IMR-90 (cell line): ENCODE measurements around the gene UBL4B. TPM values are rescaled to one million over a fixed set of nuclear protein-coding genes. Genes with fewer than 3 reads are reported as not detected.

Experiments used
- ATAC-seq: fragments of 200-7000 bp; cut with Tn5 transposase; 2 replicates; pipeline ENCODE4 v1.9.1; 2020; ENCODE audit warnings: low read depth, mild to moderate bottlenecking, moderate library complexity
- Bru-seq: library from RNA; stranded (reverse); fragments of 400-500 nt; gene quantifications from one replicate; lab custom pipeline; 2021; lab: Mats Ljungman, UMichigan
- BruChase-seq, 2 experiments: library from RNA; stranded (reverse); fragments of 400-500 nt; gene quantifications; one replicate each; lab custom pipeline; 2021; lab: Mats Ljungman, UMichigan
- BruUV-seq: library from RNA; stranded (reverse); fragments of 400-500 nt; replicated peaks from 2 replicates; lab custom pipeline; 2021; lab: Mats Ljungman, UMichigan
- CTCF ChIA-PET: fragments of 300-600 bp; formaldehyde crosslinking; extraction: SDS; loops from one replicate; lab custom pipeline; 2021; ENCODE audit warnings: antibody characterized with exemption; lab: Yijun Ruan, JAX
- POLR2A ChIA-PET: fragments of 300-600 bp; sonication (Branson Sonifier 250); formaldehyde crosslinking; loops from one replicate; lab custom pipeline; 2022; ENCODE audit warnings: antibody characterized with exemption; ENCODE audit not compliant: unreplicated experiment; lab: Charles Lee
- DNase-seq: peaks from one replicate; pipeline ENCODE4 v3.0.0; 2013
- H2AFZ ChIP-seq: replicated peaks from 2 replicates; pipeline ENCODE3; 2013; ENCODE audit warnings: low read length, mild to moderate bottlenecking; ENCODE audit not compliant: poor library complexity
- H2AK5ac ChIP-seq: 2 replicates; pipeline ENCODE4 v1.6.1; 2013; ENCODE audit warnings: low read depth, low read length, inconsistent platforms
- H2AK9ac ChIP-seq: replicated peaks from 2 replicates; pipeline ENCODE3; 2013; ENCODE audit warnings: mild to moderate bottlenecking, low read depth, low read length, moderate library complexity; ENCODE audit not compliant: poor library complexity
- H2BK120ac ChIP-seq: 2 replicates; pipeline ENCODE4 v1.6.1; 2013; ENCODE audit warnings: low read depth, low read length, inconsistent platforms
- H2BK15ac ChIP-seq: 3 replicates; pipeline ENCODE4 v1.6.1; 2013; ENCODE audit warnings: low read depth, low read length, inconsistent platforms
- H2BK20ac ChIP-seq: 2 replicates; pipeline ENCODE4 v1.6.1; 2013; ENCODE audit warnings: low read depth, mild to moderate bottlenecking, inconsistent platforms, low read length, moderate library complexity
- H2BK5ac ChIP-seq: 2 replicates; pipeline ENCODE4 v1.6.1; 2013; ENCODE audit warnings: mild to moderate bottlenecking, low read depth, low read length, inconsistent platforms; ENCODE audit not compliant: poor library complexity, severe bottlenecking
- H3K14ac ChIP-seq: replicated peaks from 2 replicates; pipeline ENCODE4 v1.6.1; 2013; ENCODE audit warnings: low read depth, low read length, inconsistent platforms
- H3K18ac ChIP-seq: 2 replicates; pipeline ENCODE4 v1.6.1; 2013; ENCODE audit warnings: low read depth, low read length, control low read depth
- H3K23ac ChIP-seq: 2 replicates; pipeline ENCODE4 v1.6.1; 2013; ENCODE audit warnings: low read depth, low read length, inconsistent platforms
- H3K27ac ChIP-seq: 2 replicates; pipeline ENCODE4 v1.5.1; 2013; ENCODE audit warnings: mild to moderate bottlenecking, control low read depth, low read length; ENCODE audit not compliant: insufficient read depth
- H3K27me3 ChIP-seq: 2 replicates; pipeline ENCODE4 v1.6.1; 2013; ENCODE audit warnings: low read length; ENCODE audit not compliant: control insufficient read depth, insufficient read depth
- H3K36me3 ChIP-seq: 2 replicates; pipeline ENCODE4 v1.6.1; 2013; ENCODE audit warnings: low read length, mixed read lengths; ENCODE audit not compliant: control insufficient read depth, insufficient read depth
- H3K4ac ChIP-seq: 2 replicates; pipeline ENCODE4 v1.6.1; 2013; ENCODE audit warnings: low read depth, low read length, inconsistent platforms
- H3K4me1 ChIP-seq: 2 replicates; pipeline ENCODE4 v1.6.1; 2013; ENCODE audit warnings: low read length, mixed read lengths; ENCODE audit not compliant: control insufficient read depth, insufficient read depth
- H3K4me2 ChIP-seq: 2 replicates; pipeline ENCODE4 v1.6.1; 2013; ENCODE audit warnings: low read depth, mild to moderate bottlenecking, control low read depth, low read length, moderate library complexity
- H3K4me3 ChIP-seq: 2 replicates; pipeline ENCODE4 v1.5.1; 2013; ENCODE audit warnings: low read depth, mild to moderate bottlenecking, control low read depth, low read length, moderate library complexity; ENCODE audit not compliant: insufficient read depth
- H3K56ac ChIP-seq: 2 replicates; pipeline ENCODE4 v1.6.1; 2013; ENCODE audit warnings: low read length, inconsistent platforms; ENCODE audit not compliant: insufficient read depth; ENCODE audit errors: extremely low read depth
- H3K79me1 ChIP-seq, 2 experiments: 2 replicates each; pipeline ENCODE4 v1.6.1; 2013; ENCODE audit warnings: low read length in 2 of 2, inconsistent platforms in 1 of 2, low read depth in 1 of 2
- H3K9ac ChIP-seq: 2 replicates; pipeline ENCODE4 v1.6.1; 2013; ENCODE audit warnings: low read depth, low read length, control low read depth
- H3K9me1 ChIP-seq: 2 replicates; pipeline ENCODE4 v1.6.1; 2013; ENCODE audit warnings: low read length, inconsistent platforms; ENCODE audit not compliant: insufficient read depth
- H3K9me3 ChIP-seq: 2 replicates; pipeline ENCODE4 v1.6.1; 2013; ENCODE audit warnings: low read length; ENCODE audit not compliant: control insufficient read depth, insufficient read depth
- H4K20me1 ChIP-seq: 2 replicates; pipeline ENCODE4 v1.6.1; 2013; ENCODE audit warnings: low read length, inconsistent platforms; ENCODE audit not compliant: insufficient read depth
- H4K5ac ChIP-seq: 2 replicates; pipeline ENCODE4 v1.6.1; 2013; ENCODE audit warnings: mild to moderate bottlenecking, low read depth, low read length, control low read depth
- H4K8ac ChIP-seq, 2 experiments: 2 replicates each; pipeline ENCODE4 v1.6.1; 2013; ENCODE audit warnings: low read depth in 2 of 2, low read length in 2 of 2, control low read depth in 1 of 2, inconsistent platforms in 1 of 2
- H4K91ac ChIP-seq: 2 replicates; pipeline ENCODE4 v1.6.1; 2013; ENCODE audit warnings: low read depth, low read length, inconsistent platforms; ENCODE audit not compliant: insufficient read depth
- BHLHE40 ChIP-seq: fragments of 150-350 bp; IDR thresholded peaks from 2 replicates; pipeline ENCODE4 v1.6.1; 2016; ENCODE audit warnings: mild to moderate bottlenecking, low read depth, low read length
- CEBPB ChIP-seq: IDR thresholded peaks from 2 replicates; pipeline ENCODE4 v1.6.1; 2012; ENCODE audit warnings: low read depth, low read length, improper control_type of control experiment
- FOS ChIP-seq: fragments of 150-350 bp; IDR thresholded peaks from 2 replicates; pipeline ENCODE4 v1.6.1; 2016; ENCODE audit warnings: low read depth, low read length
- MAFK ChIP-seq: IDR thresholded peaks from 2 replicates; pipeline ENCODE4 v1.6.1; 2012; ENCODE audit warnings: low read depth, low read length, improper control_type of control experiment
- MAZ ChIP-seq: IDR thresholded peaks from 2 replicates; pipeline ENCODE4 v1.6.1; 2012; ENCODE audit warnings: low read depth, mild to moderate bottlenecking, low read length, improper control_type of control experiment, moderate library complexity, borderline replicate concordance
- NFE2L2 ChIP-seq: fragments of 150-350 bp; IDR thresholded peaks from 2 replicates; pipeline ENCODE4 v1.6.1; 2016; ENCODE audit warnings: low read depth, mild to moderate bottlenecking, low read length
- POLR2A ChIP-seq: IDR thresholded peaks from 2 replicates; pipeline ENCODE4 v1.6.1; 2012; ENCODE audit warnings: mild to moderate bottlenecking, low read depth, low read length
- RAD21 ChIP-seq: IDR thresholded peaks from 2 replicates; pipeline ENCODE4 v1.6.1; 2012; ENCODE audit warnings: low read length, improper control_type of control experiment
- WGBS, 2 experiments: methylation state at CpG; one replicate each; pipeline versions ENCODE4 v1.1.5 to v1.1.7; 2013; ENCODE audit warnings: missing lambda C conversion rate in 2 of 2; ENCODE audit not compliant: insufficient read length in 1 of 2; ENCODE audit errors: extremely low coverage in 2 of 2; 5-methylcytosine and 5-hydroxymethylcytosine counted together
- dilution Hi-C: fragments of 300-500 bp; cut with HindIII; formaldehyde crosslinking; loops from one replicate; pipeline ENCODE4 v1.14.3; 2018; ENCODE audit warnings: low sequenced_read_pairs; ENCODE audit not compliant: unreplicated experiment
- in situ Hi-C: fragments of 300-500 bp; cut with MboI; formaldehyde crosslinking; loops from 3 replicates; pipeline ENCODE4 v1.14.3; 2019; ENCODE audit warnings: low sequenced_read_pairs, inconsistent platforms, mixed read lengths
- intact Hi-C: fragments of 100-400 bp; cut with micrococcal nuclease; formaldehyde crosslinking; loops from 2 replicates; pipeline ENCODE4 v1.10.0; 2022
- long read RNA-seq: library from polyadenylated mRNA; unstranded; transcript quantifications from one replicate; pipeline ENCODE4 v2.0.0, GENCODE V29; 2021; ENCODE audit not compliant: unreplicated experiment
- polyA plus RNA-seq, 3 experiments: library from polyadenylated mRNA; depleted of rRNA; stranded (reverse); fragments of >200 nt; gene quantifications; 2 replicates each; pipeline ENCODE4 v1.2.3, GENCODE V29; 2012; ENCODE audit warnings: low replicate concordance in 1 of 3
- total RNA-seq: library from RNA; depleted of rRNA; stranded (reverse); fragments of >200 nt; gene quantifications from 2 replicates; pipeline ENCODE4 v1.2.3, GENCODE V29; 2012; rRNA removed
- TF ChIP-seq, protein P1 (sequence below): fragments of 150-350 bp; IDR thresholded peaks from 2 replicates; pipeline ENCODE4 v1.6.1; 2016; ENCODE audit warnings: low read depth, mild to moderate bottlenecking, low read length, moderate library complexity, borderline replicate concordance
- TF ChIP-seq, protein P2 (sequence below): conservative IDR thresholded peaks from 2 replicates; pipeline ENCODE4 v1.5.1; 2012; ENCODE audit warnings: mild to moderate bottlenecking, low read depth, low read length, improper control_type of control experiment
- TF ChIP-seq, protein P3 (sequence below): fragments of 150-350 bp; IDR thresholded peaks from 2 replicates; pipeline ENCODE4 v1.6.1; 2017; ENCODE audit warnings: mild to moderate bottlenecking, antibody characterized with exemption, low read length, low read depth

UBL4B gene, protein sequence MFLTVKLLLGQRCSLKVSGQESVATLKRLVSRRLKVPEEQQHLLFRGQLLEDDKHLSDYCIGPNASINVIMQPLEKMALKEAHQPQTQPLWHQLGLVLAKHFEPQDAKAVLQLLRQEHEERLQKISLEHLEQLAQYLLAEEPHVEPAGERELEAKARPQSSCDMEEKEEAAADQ
- total RNA-seq (not detected in 2 replicates), polyA plus RNA-seq (2012; rRNA removed) (not detected in 2 replicates), Bru-seq, nascent RNA (not detected), BruChase-seq, experiment 1, labeled RNA remaining after a 6-hour chase (not detected), BruChase-seq, experiment 2, labeled RNA remaining after a 2-hour chase (not detected)
- not detected in 2 replicates for polyA plus RNA-seq (2012; cell fraction: cytosol; rRNA removed)
- 0.05 TPM in 1 of 2 replicates, not detected in the other for polyA plus RNA-seq (2012; cell fraction: nucleus; rRNA removed; ENCODE audit: low replicate concordance)
- long read RNA-seq, result 0 reads

DNA sequence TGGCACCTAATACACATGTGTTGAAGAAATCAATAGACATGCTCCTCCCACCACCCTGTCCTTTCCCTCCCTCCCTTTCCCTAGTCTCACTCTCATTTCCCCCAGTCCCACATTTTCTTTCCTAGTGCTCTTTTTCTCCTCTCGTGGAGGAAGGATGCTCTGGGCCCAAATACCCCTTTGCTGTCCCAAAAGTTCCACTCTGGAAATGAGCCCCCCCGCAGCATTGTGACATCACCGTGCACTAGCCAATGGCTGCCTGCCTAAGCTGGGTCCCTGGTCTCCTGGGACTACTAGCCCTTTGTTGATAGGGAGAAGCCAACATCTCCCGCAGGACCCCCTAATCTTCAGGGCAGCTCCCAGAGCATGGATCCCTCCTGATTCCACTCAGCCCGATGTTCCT is at the start of gene UBL4B:
TSS of gene UBL4B (plus strand) at position 301 of the 400 bp plus-strand sequence. CDS start at position 393, 92 bp downstream.
- Histone ChIP-seq H3K79me1 (no peaks in the 10 kb centered on the region), H3K23ac (no peak within 1 kb of the TSS), H3K56ac (no peak within 1 kb of the TSS), H3K36me3 (no peaks in the 10 kb centered on the region), H2BK5ac (no peak within 1 kb of the TSS), H4K5ac (no peak within 1 kb of the TSS), H3K9me1 (no peaks in the 10 kb centered on the region), H2AK5ac (no peak within 1 kb of the TSS), H3K4me1 (no peaks in the 10 kb centered on the region), H2BK120ac (no peak within 1 kb of the TSS), H3K9me3 (no peaks in the 10 kb centered on the region), H2BK15ac (no peak within 1 kb of the TSS), H2AK9ac (peak within 1 kb of the TSS; percentile 81), H3K18ac (no peak within 1 kb of the TSS), H3K4ac (no peak within 1 kb of the TSS), H3K4me2 (no peak within 1 kb of the TSS), H3K9ac (no peak within 1 kb of the TSS), H4K20me1 (no peaks in the 10 kb centered on the region), H2AFZ (no peak within 1 kb of the TSS), H4K8ac (no peak within 1 kb of the TSS), H3K4me3 (no peak within 1 kb of the TSS), H4K91ac (no peak within 1 kb of the TSS), H3K27ac (no peak within 1 kb of the TSS), H3K27me3 (peaks cover 81% of the 10 kb centered on the region), H2BK20ac (no peak within 1 kb of the TSS), H3K14ac (no peak within 1 kb of the TSS)
- dilution Hi-C loops, result no loop called here
- ChIA-PET POLR2A (no interaction called here), CTCF (interaction anchor here (0.5 kb wide), 1 partner anchor 782 kb away, joined by 3 read pairs; no protein-coding TSS in a partner anchor)
- in situ Hi-C loops, result no loop called here
- BruUV-seq, result no TSS peak
- 60% methylated on average over 1 of the region's 5 CpGs; no CpG with 5 or more reads in 1 of the 2 experiments for WGBS, 2 experiments
- TF ChIP-seq BHLHE40, result no peak
- no peak for TF ChIP-seq MAZ
- TF ChIP-seq, protein P1, sequence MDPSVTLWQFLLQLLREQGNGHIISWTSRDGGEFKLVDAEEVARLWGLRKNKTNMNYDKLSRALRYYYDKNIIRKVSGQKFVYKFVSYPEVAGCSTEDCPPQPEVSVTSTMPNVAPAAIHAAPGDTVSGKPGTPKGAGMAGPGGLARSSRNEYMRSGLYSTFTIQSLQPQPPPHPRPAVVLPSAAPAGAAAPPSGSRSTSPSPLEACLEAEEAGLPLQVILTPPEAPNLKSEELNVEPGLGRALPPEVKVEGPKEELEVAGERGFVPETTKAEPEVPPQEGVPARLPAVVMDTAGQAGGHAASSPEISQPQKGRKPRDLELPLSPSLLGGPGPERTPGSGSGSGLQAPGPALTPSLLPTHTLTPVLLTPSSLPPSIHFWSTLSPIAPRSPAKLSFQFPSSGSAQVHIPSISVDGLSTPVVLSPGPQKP, result no peak
- TF ChIP-seq, protein P2, sequence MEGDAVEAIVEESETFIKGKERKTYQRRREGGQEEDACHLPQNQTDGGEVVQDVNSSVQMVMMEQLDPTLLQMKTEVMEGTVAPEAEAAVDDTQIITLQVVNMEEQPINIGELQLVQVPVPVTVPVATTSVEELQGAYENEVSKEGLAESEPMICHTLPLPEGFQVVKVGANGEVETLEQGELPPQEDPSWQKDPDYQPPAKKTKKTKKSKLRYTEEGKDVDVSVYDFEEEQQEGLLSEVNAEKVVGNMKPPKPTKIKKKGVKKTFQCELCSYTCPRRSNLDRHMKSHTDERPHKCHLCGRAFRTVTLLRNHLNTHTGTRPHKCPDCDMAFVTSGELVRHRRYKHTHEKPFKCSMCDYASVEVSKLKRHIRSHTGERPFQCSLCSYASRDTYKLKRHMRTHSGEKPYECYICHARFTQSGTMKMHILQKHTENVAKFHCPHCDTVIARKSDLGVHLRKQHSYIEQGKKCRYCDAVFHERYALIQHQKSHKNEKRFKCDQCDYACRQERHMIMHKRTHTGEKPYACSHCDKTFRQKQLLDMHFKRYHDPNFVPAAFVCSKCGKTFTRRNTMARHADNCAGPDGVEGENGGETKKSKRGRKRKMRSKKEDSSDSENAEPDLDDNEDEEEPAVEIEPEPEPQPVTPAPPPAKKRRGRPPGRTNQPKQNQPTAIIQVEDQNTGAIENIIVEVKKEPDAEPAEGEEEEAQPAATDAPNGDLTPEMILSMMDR, result no peak
- no peak for TF ChIP-seq POLR2A
- no peak for TF ChIP-seq RAD21
- TF ChIP-seq NFE2L2, result no peak
- no peak for TF ChIP-seq CEBPB
- no peak for TF ChIP-seq FOS
- no peak for TF ChIP-seq MAFK
- TF ChIP-seq, protein P3, sequence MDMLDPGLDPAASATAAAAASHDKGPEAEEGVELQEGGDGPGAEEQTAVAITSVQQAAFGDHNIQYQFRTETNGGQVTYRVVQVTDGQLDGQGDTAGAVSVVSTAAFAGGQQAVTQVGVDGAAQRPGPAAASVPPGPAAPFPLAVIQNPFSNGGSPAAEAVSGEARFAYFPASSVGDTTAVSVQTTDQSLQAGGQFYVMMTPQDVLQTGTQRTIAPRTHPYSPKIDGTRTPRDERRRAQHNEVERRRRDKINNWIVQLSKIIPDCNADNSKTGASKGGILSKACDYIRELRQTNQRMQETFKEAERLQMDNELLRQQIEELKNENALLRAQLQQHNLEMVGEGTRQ, result no peak
- intact Hi-C loops, result no loop called here
- DNase-seq, result no peak
- no peak for ATAC-seq
